ENCODE measurements around the gene MGAT5B. TPM values are rescaled to one million over a fixed set of nuclear protein-coding genes. Genes with fewer than 3 reads are reported as not detected.

MGAT5B gene
- polyA plus RNA-seq, 3 donors from 2014 or later: not detected

- Mint-ChIP-seq H3K36me3 (no peaks in the 10 kb centered on the region), H3K4me1 (no peaks in the 10 kb centered on the region), H3K4me3 (no peak overlapping the region), H3K27me3 (ENCODE audit: low read depth in 3 of 3) (peaks cover 0 to 6% (median 0%) of the 10 kb centered on the region in 3 donors), H3K27ac (no peak overlapping the region), H3K9me3 (no peaks in the 10 kb centered on the region)
- DNase-seq: no peak
Observed at GRCh38 chr17:76922967-76923366, 54.8 kb downstream of the MGAT5B start.

- no peaks in the 10 kb centered on the region for H3K36me3 Mint-ChIP-seq
- H3K27me3 Mint-ChIP-seq (ENCODE audit: low read depth in 3 of 3): peaks cover 0 to 6% (median 2%) of the 10 kb centered on the region in 3 donors
- H3K27ac Mint-ChIP-seq: no peak overlapping the region
- H3K4me3 Mint-ChIP-seq: no peak overlapping the region
- no peaks in the 10 kb centered on the region for H3K4me1 Mint-ChIP-seq
- no peak for DNase-seq
- no peaks in the 10 kb centered on the region for H3K9me3 Mint-ChIP-seq
Observed at GRCh38 chr17:76923491-76923890, 55.3 kb downstream of the MGAT5B start.

- Mint-ChIP-seq H3K27ac (no peak overlapping the region), H3K9me3 (no peaks in the 10 kb centered on the region), H3K27me3 (ENCODE audit: low read depth in 3 of 3) (peaks cover 0 to 6% (median 4%) of the 10 kb centered on the region in 3 donors), H3K4me3 (no peak overlapping the region), H3K36me3 (no peaks in the 10 kb centered on the region), H3K4me1 (no peaks in the 10 kb centered on the region)
- DNase-seq: no peak
Observed at GRCh38 chr17:76924345-76925342, 56.4 kb downstream of the MGAT5B start.

DNA sequence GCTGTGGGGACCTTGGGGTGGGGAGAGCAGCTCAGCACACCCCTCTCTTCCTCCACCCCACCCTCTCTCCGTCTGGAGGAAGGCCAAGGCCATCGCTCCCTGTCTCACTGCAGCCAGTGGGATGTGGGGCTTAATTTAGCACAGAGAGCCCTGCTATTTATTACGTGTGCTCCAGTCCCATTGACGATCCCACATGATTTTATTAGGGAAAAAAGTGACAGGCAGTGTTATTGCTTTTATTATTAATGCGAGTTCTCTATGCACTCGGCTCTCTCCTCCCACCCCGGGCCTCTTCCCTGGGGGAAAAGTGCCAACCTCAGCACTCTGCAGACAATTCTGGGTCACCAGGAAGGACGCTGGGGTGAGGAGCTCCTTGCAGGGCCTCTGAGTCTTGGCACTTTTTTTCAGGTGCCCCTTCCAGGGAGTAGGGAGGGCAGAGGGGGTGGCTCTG, 57.3 kb downstream of the MGAT5B start:
- peaks cover 0 to 9% (median 6%) of the 10 kb centered on the region in 3 donors for H3K27me3 Mint-ChIP-seq (ENCODE audit: low read depth in 3 of 3)
- H3K9me3 Mint-ChIP-seq: no peaks in the 10 kb centered on the region
- no peak for DNase-seq
- H3K27ac Mint-ChIP-seq: no peak overlapping the region
- no peaks in the 10 kb centered on the region for H3K36me3 Mint-ChIP-seq
- H3K4me1 Mint-ChIP-seq: no peaks in the 10 kb centered on the region
- no peak overlapping the region for H3K4me3 Mint-ChIP-seq

DNA sequence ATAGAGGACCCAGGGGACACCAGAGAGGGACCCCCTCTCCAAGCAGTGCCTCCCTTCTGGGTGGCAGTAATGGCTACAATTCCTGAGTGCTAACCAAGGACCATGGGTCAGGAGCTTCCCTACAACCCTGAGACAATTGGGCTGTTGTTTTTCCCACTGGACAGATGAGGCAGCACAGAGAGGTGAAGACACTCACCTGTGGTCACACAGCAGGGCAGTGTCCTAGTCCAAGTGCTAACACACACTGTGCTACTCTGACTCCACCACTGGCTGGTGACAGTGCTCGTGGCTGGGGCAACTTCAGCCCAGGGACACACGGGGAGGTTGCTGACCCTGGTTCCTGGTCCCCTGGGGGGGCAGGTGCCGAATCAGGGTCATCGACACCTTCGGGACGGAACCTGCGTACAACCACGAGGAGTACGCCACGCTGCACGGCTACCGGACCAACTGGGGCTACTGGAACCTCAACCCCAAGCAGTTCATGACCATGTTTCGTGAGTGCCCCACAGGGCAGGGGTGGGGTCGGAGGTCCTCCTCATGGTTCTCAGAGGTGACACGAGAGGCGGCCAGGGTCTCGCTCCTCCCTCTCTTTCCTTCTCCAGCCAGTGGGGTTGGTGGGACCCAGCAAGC, 58.1 kb downstream of the MGAT5B start:
- H3K4me3 Mint-ChIP-seq: no peak overlapping the region
- no peak overlapping the region for H3K27ac Mint-ChIP-seq
- H3K27me3 Mint-ChIP-seq (ENCODE audit: low read depth in 3 of 3): peaks cover 0 to 9% (median 8%) of the 10 kb centered on the region in 3 donors
- no peaks in the 10 kb centered on the region for H3K4me1 Mint-ChIP-seq
- H3K9me3 Mint-ChIP-seq: no peaks in the 10 kb centered on the region
- no peaks in the 10 kb centered on the region for H3K36me3 Mint-ChIP-seq
- no peak for DNase-seq

DNA sequence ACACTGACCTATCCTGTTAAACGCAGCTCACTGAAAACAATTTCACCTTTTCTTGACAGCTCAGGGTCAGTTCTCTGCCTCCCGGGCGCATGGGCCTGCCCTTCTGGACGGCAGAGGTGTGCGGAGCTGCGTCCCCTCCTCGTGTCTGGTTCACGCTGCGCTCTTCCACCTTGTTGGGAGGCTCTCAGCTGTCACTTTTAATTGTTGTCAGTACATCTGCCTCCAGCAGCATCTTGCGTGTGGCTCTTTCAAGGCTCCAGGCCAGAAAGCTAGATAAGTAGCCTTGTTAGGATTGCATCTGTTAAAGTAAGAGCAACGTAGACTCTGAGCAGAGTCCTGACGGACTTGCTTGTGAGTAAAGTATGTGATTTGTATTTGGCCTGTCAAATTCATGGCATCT, 59.4 kb downstream of the MGAT5B start:
- no peaks in the 10 kb centered on the region for H3K36me3 Mint-ChIP-seq
- H3K4me1 Mint-ChIP-seq: no peaks in the 10 kb centered on the region
- no peak overlapping the region for H3K27ac Mint-ChIP-seq
- no peak overlapping the region for H3K4me3 Mint-ChIP-seq
- no peaks in the 10 kb centered on the region for H3K9me3 Mint-ChIP-seq
- DNase-seq: no peak
- peaks cover 0 to 8% (median 3%) of the 10 kb centered on the region in 3 donors for H3K27me3 Mint-ChIP-seq (ENCODE audit: low read depth in 3 of 3)

DNA sequence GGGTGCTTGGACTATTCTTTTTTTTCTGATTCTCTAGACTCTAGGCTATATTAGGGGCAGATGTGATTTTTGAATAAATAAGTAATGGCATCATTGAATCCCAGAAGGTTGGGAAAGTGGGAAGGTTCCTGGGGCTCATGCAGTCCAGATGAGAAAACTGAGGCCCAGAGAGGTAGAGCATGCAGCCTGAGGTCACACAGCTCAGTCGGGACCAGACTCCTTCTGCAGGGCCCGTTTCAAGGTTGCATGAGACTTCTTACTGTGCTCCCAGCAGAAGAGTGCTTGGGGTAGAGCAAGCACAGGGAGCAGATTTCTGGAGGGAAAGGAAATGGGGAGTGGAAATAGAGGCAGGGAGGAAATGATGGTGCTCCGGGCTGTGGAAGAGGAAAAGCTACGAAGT, 59.8 kb downstream of the MGAT5B start:
- no peak overlapping the region for H3K27ac Mint-ChIP-seq
- DNase-seq: no peak
- H3K4me3 Mint-ChIP-seq: no peak overlapping the region
- no peaks in the 10 kb centered on the region for H3K9me3 Mint-ChIP-seq
- H3K4me1 Mint-ChIP-seq: no peaks in the 10 kb centered on the region
- peaks cover 0 to 8% (median 3%) of the 10 kb centered on the region in 3 donors for H3K27me3 Mint-ChIP-seq (ENCODE audit: low read depth in 3 of 3)
- no peaks in the 10 kb centered on the region for H3K36me3 Mint-ChIP-seq

DNA sequence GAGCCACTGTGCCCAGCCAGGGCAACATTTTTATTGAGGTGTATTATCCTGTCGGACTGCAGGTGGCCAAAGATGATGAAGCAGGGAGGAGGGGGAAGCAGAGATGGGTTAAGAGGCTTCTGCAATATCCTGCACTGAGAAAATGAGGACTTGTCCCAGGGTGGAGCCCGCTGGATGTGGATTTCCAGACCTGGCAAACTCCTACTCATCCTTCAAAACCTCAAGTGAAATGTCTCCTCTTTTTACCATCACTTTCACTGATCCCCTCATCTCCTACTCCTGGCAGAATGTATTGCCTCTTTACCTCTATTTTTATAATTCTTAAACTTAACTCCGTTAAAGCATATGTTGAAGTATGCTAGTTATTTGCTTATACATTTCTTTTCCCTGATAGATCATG, 60.9 kb downstream of the MGAT5B start:
- Mint-ChIP-seq H3K27me3 (ENCODE audit: low read depth in 3 of 3) (peaks cover 0 to 8% (median 3%) of the 10 kb centered on the region in 3 donors), H3K4me3 (no peak overlapping the region), H3K4me1 (no peaks in the 10 kb centered on the region), H3K36me3 (no peaks in the 10 kb centered on the region), H3K27ac (peak overlapping the region in 1 of 6 donors; percentile 43), H3K9me3 (no peaks in the 10 kb centered on the region)
- no peak for DNase-seq

DNA sequence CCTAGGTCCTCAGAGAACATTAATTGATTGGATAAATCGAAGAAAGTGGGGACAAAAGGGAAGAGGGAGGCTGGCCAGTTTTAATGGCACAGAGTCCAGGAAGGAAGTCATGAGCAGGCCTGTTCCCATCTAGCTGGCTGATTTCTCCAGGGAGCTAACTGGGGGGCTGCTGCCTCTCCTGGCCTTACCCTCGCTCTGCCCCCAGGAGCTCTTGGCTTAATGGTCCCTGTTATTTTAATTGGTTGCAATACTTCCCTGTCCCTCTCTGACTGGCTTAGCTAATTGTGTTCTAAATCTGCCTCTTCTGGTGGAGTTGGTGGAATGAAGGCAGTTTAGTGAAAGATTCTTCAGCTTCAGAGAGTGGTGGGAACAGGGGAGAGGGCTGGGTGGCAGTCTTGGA, 61.4 kb downstream of the MGAT5B start:
- Mint-ChIP-seq H3K4me1 (no peaks in the 10 kb centered on the region), H3K36me3 (no peaks in the 10 kb centered on the region), H3K27me3 (ENCODE audit: low read depth in 3 of 3) (peaks cover 0 to 8% (median 3%) of the 10 kb centered on the region in 3 donors), H3K9me3 (no peaks in the 10 kb centered on the region), H3K27ac (no peak overlapping the region), H3K4me3 (no peak overlapping the region)
- no peak for DNase-seq

DNA sequence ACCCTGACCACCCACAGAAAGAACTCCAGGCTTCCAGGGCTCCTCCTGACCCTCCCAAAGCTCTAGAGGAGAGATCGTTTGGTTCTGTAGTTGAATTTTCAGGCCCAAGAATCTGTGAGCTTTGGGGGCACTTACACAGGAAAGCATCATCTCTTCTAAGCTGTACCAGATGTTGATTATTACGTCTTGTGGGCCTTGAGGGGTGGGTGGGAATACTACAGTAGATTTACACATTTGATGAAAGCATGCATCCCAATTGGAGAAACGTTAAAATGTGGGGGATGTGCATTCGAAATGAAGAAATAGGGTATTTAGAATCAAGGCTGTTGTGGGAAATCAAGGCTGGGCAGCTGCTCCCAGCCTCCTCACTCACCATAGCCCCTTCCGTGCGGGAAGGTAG, 61.9 kb downstream of the MGAT5B start:
- Mint-ChIP-seq H3K4me1 (no peaks in the 10 kb centered on the region), H3K27ac (no peak overlapping the region), H3K9me3 (no peaks in the 10 kb centered on the region), H3K36me3 (no peaks in the 10 kb centered on the region), H3K27me3 (ENCODE audit: low read depth in 3 of 3) (peaks cover 0 to 8% (median 3%) of the 10 kb centered on the region in 3 donors), H3K4me3 (no peak overlapping the region)
- DNase-seq: no peak

GRCh38 chr17:76932402-76933333, 64.5 kb downstream of the MGAT5B start:
- H3K27ac Mint-ChIP-seq: no peak overlapping the region
- no peaks in the 10 kb centered on the region for H3K4me1 Mint-ChIP-seq
- H3K9me3 Mint-ChIP-seq: no peaks in the 10 kb centered on the region
- no peaks in the 10 kb centered on the region for H3K36me3 Mint-ChIP-seq
- no peak for DNase-seq
- H3K27me3 Mint-ChIP-seq (ENCODE audit: low read depth in 3 of 3): peaks cover 0 to 9% (median 3%) of the 10 kb centered on the region in 3 donors
- no peak overlapping the region for H3K4me3 Mint-ChIP-seq

DNA sequence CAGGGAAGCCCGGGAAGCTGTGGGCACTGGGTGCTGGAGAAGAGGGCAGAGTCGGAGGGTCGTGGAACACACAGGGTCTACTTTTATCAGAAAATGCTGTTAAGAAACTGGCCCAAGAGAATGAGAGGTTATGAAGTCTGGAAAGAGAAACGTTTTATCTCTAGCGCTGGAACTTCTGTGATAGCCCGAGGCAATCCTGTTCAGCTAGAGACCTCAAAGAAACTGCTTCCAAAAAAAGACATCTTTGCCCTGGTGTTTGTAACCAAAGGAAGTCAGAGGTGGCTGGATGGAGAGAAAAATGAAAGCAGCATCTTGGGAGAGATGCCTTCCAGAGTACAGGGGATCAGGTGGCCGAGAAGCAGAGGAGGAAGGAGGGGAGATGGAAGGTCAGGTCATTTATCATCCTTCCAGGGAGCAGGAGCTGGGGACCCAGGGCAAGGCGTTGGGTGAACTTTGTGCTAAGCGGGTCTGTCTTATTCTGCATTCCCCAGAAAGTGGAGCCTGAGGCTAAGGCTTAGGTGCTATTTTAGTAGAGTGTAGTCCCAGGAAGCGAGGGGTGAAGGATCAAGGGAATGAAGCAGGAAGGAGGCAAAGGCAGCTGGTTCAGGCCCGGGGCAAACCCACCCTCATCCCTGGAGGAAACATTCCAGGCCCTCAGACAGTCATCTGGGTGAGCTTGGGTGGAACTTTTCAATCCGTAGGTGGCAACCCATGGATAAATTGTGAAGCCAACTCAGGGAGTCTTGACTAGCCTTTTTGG, 66.5 kb downstream of the MGAT5B start:
- H3K4me1 Mint-ChIP-seq: no peaks in the 10 kb centered on the region
- DNase-seq: no peak
- no peaks in the 10 kb centered on the region for H3K36me3 Mint-ChIP-seq
- peaks cover 0 to 5% (median 3%) of the 10 kb centered on the region in 3 donors for H3K27me3 Mint-ChIP-seq (ENCODE audit: low read depth in 3 of 3)
- H3K27ac Mint-ChIP-seq: no peak overlapping the region
- no peaks in the 10 kb centered on the region for H3K9me3 Mint-ChIP-seq
- H3K4me3 Mint-ChIP-seq: no peak overlapping the region

DNA sequence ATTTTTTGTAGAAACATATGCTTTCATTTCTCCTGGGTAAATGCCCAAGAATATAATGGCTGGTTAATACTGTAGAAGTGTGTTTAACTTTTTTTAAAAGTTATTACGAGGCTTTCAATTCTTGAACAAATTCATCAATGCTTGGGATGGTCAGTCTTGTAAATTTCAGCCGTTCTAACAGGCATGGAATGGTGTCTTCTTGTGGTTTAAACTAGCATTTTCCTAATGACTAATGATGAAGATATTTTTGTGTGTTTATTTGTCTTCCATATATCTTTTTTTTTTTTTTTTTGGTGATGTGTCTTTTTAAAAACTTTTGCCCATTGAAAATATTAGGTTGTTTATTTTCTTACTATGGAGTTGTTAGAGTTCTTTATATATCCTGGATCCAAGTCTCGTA, 67.1 kb downstream of the MGAT5B start:
- H3K4me1 Mint-ChIP-seq: no peaks in the 10 kb centered on the region
- no peak for DNase-seq
- H3K27ac Mint-ChIP-seq: no peak overlapping the region
- H3K36me3 Mint-ChIP-seq: no peaks in the 10 kb centered on the region
- H3K9me3 Mint-ChIP-seq: no peaks in the 10 kb centered on the region
- H3K27me3 Mint-ChIP-seq (ENCODE audit: low read depth in 3 of 3): peaks cover 0 to 5% (median under 1%) of the 10 kb centered on the region in 3 donors
- H3K4me3 Mint-ChIP-seq: no peak overlapping the region

Measured in immature natural killer cell (primary cell).